Panc1 (cell line): ENCODE measurements around the gene UBE2N. TPM values are rescaled to one million over a fixed set of nuclear protein-coding genes. Genes with fewer than 3 reads are reported as not detected.

Experiments used
- ATAC-seq: fragments of 200-7000 bp; cut with Tn5 transposase; 2 replicates; pipeline ENCODE4 v1.9.1; 2020; ENCODE audit warnings: mild to moderate bottlenecking, moderate library complexity
- BruUV-seq: library from RNA; stranded (reverse); fragments of 400-500 nt; replicated peaks from 2 replicates; lab custom pipeline; 2021; lab: Mats Ljungman, UMichigan
- CTCF ChIA-PET: fragments of 300-600 bp; sonication (Branson Sonifier 250); formaldehyde crosslinking; loops from one replicate; lab custom pipeline; 2022; ENCODE audit warnings: antibody characterized with exemption; lab: Charles Lee
- POLR2A ChIA-PET: fragments of 300-600 bp; sonication (Branson Sonifier 250); formaldehyde crosslinking; loops from one replicate; lab custom pipeline; 2022; ENCODE audit warnings: antibody characterized with exemption; lab: Charles Lee
- DNase-seq: peaks from one replicate; pipeline ENCODE4 v3.0.0-alpha.2; 2010; ENCODE audit warnings: low read depth, low spot score
- H3K27ac ChIP-seq: 2 replicates; pipeline ENCODE4 v1.5.1; 2011; ENCODE audit warnings: mild to moderate bottlenecking, low read length, inconsistent platforms
- H3K27me3 ChIP-seq: fragments of 200-500 bp; sonication (Bioruptor generic); 2 replicates; pipeline ENCODE4 v1.6.0; 2014; ENCODE audit warnings: low read length, inconsistent platforms; ENCODE audit not compliant: control insufficient read depth, insufficient read depth
- H3K36me3 ChIP-seq: fragments of 200-500 bp; sonication (Bioruptor generic); 2 replicates; pipeline ENCODE4 v1.5.1; 2014; ENCODE audit warnings: inconsistent platforms, mild to moderate bottlenecking, low read length, moderate library complexity; ENCODE audit not compliant: control insufficient read depth, insufficient read depth
- H3K4me1 ChIP-seq: 2 replicates; pipeline ENCODE4 v1.5.1; 2011; ENCODE audit warnings: inconsistent platforms, mild to moderate bottlenecking, low read length, moderate library complexity; ENCODE audit not compliant: control insufficient read depth, insufficient read depth
- H3K4me3 ChIP-seq, 2 experiments: 2 replicates each; pipeline ENCODE4 v1.5.1; 2011 to 2012; ENCODE audit warnings: low read depth in 2 of 2, low read length in 2 of 2, mild to moderate bottlenecking in 2 of 2, inconsistent platforms in 1 of 2, moderate library complexity in 1 of 2
- H3K9me3 ChIP-seq: fragments of 200-500 bp; sonication (Bioruptor generic); 2 replicates; pipeline ENCODE4 v1.5.1; 2014; ENCODE audit warnings: low read depth, mild to moderate bottlenecking, inconsistent platforms, low read length, moderate library complexity; ENCODE audit not compliant: control insufficient read depth, insufficient read depth
- POLR2AphosphoS5 ChIP-seq: IDR thresholded peaks from 2 replicates; pipeline ENCODE4 v1.6.1; 2012; ENCODE audit warnings: mild to moderate bottlenecking, low read depth, low read length, moderate library complexity
- REST ChIP-seq, 2 experiments: IDR thresholded peaks; 2 replicates each; pipeline ENCODE4 v1.6.1; 2011 to 2012; ENCODE audit warnings: low read depth in 2 of 2, control low read depth in 1 of 2, low read length in 1 of 2, mild to moderate bottlenecking in 1 of 2, moderate library complexity in 1 of 2; ENCODE audit not compliant: insufficient read depth in 1 of 2
- SIN3A ChIP-seq: IDR thresholded peaks from 2 replicates; pipeline ENCODE4 v1.6.1; 2012; ENCODE audit warnings: low read depth, mild to moderate bottlenecking, low read length, moderate library complexity, borderline replicate concordance; ENCODE audit not compliant: insufficient read depth
- TCF7L2 ChIP-seq: IDR thresholded peaks from 2 replicates; pipeline ENCODE4 v1.6.1; 2011; ENCODE audit warnings: mild to moderate bottlenecking, low read depth, low read length, inconsistent platforms
- in situ Hi-C: cut with HindIII; loops from 2 replicates; pipeline ENCODE4 v1.10.0; 2016; ENCODE audit warnings: low sequenced_read_pairs, low pct_unique_long_range_greater_than_20kb
- intact Hi-C: fragments of 100-400 bp; cut with micrococcal nuclease; formaldehyde crosslinking; loops from one replicate; pipeline ENCODE4 v1.10.0; 2022; ENCODE audit not compliant: unreplicated experiment
- total RNA-seq: library from RNA; stranded (reverse); gene quantifications from one replicate; pipeline ENCODE4 v1.2.1, GENCODE V29; 2021; ENCODE audit not compliant: unreplicated experiment
- TF ChIP-seq, protein P1 (sequence below): fragments of 450-650 bp; IDR thresholded peaks from 2 replicates; pipeline ENCODE4 v1.5.1; 2017; ENCODE audit warnings: mild to moderate bottlenecking

UBE2N gene
- total RNA-seq, 1 experiment from 2014 or later = 150 TPM

DNA sequence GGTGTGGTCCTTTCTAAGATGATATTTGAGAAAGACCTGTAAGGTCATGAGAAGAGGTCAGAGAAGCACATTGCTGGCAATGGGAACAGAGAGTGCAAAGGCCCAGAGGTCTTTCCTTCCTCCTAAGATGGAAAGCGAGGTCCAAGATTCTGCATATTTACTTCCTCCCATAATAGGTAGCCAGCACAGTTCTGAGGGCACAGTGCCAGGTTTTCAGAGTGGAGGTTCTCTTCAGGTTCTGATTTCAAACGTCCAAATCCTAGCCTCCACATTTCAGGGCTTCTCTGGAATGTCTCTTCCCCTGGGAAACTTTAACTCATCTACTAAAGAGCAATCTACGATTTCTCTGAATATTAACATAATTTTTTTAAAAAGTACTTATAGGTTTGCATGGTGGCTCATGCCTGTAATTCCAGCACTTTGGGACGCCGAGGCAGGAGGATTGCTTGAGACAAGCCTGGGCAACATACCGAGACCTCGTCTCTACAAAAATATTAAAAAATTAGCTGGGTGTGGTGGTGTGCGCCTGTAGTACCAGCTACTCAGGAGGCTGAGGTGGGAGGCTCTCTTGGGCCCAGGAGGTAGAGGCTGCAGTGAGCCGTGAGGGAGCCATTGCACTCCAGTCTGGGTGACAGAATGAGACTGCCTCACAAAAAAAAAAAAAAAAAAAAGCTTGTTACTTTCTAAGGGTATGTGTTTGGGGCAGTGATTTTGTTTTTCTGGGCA, 25.0 kb upstream of the UBE2N start:
- Histone ChIP-seq H3K27me3 (no peaks in the 10 kb centered on the region), H3K4me3 (peak overlapping the region; percentile 80 to 96; a peak in 3 of 4 replicates), H3K4me1 (peaks cover 10% of the 10 kb centered on the region), H3K9me3 (no peaks in the 10 kb centered on the region), H3K36me3 (peaks cover 9% of the 10 kb centered on the region), H3K27ac (no peak overlapping the region)
- in situ Hi-C loops (no loop called here), intact Hi-C loops (no loop called here)
- DNase-seq = no peak
- ChIA-PET POLR2A (interaction anchor here (0.6 kb wide), 1 partner anchor 415 kb away, joined by 6 read pairs; no protein-coding TSS in a partner anchor), CTCF (interaction anchor here (0.6 to 0.7 kb wide), 2 partner anchors 25 to 81 kb away, joined by 3 to 4 read pairs; no protein-coding TSS in a partner anchor)
- no peak for TF ChIP-seq REST (IDR thresholded peaks at IDR 0.05; ENCODE audit: insufficient read depth in 1 of 2, low read depth in 2 of 2, low read length in 1 of 2)
- no peak for TF ChIP-seq POLR2AphosphoS5
- TF ChIP-seq, protein P1, sequence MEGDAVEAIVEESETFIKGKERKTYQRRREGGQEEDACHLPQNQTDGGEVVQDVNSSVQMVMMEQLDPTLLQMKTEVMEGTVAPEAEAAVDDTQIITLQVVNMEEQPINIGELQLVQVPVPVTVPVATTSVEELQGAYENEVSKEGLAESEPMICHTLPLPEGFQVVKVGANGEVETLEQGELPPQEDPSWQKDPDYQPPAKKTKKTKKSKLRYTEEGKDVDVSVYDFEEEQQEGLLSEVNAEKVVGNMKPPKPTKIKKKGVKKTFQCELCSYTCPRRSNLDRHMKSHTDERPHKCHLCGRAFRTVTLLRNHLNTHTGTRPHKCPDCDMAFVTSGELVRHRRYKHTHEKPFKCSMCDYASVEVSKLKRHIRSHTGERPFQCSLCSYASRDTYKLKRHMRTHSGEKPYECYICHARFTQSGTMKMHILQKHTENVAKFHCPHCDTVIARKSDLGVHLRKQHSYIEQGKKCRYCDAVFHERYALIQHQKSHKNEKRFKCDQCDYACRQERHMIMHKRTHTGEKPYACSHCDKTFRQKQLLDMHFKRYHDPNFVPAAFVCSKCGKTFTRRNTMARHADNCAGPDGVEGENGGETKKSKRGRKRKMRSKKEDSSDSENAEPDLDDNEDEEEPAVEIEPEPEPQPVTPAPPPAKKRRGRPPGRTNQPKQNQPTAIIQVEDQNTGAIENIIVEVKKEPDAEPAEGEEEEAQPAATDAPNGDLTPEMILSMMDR = no peak
- no peak for TF ChIP-seq TCF7L2
- TF ChIP-seq SIN3A = no peak
- peak; percentile 44; the same call in 1 of the 2 replicates for ATAC-seq
- no TSS peak for BruUV-seq

- H3K27me3 ChIP-seq = no peaks in the 10 kb centered on the region
- no TSS peak for BruUV-seq
- no peak overlapping the region for H3K4me3 ChIP-seq
- H3K36me3 ChIP-seq = peaks cover 8% of the 10 kb centered on the region
- POLR2A ChIA-PET = no interaction called here
- peaks cover 10% of the 10 kb centered on the region for H3K4me1 ChIP-seq
- ATAC-seq (no peak), DNase-seq (no peak)
- no peak overlapping the region for H3K27ac ChIP-seq
- in situ Hi-C loops = no loop called here
- CTCF ChIA-PET = no interaction called here
- intact Hi-C loops = no loop called here
- TF ChIP-seq SIN3A = no peak
- TF ChIP-seq, protein P1 = no peak
- TF ChIP-seq REST (IDR thresholded peaks at IDR 0.05; ENCODE audit: insufficient read depth in 1 of 2, low read depth in 2 of 2, low read length in 1 of 2) = no peak
- no peak for TF ChIP-seq TCF7L2
- no peak for TF ChIP-seq POLR2AphosphoS5
- H3K9me3 ChIP-seq = no peaks in the 10 kb centered on the region
Observed at GRCh38 chr12:93465841-93466240, 24.1 kb upstream of the UBE2N start.
